Measurements from ENCODE around the gene TMEM205.
A peak's percentile ranks its signal among the peaks of the same experiment; 100 is the strongest.

TMEM205 gene

GRCh38 chr19:11378319-11379189, 32.5 kb upstream of the TMEM205 start:
- peaks cover 0 to 79% (median 67%) of the 10 kb centered on the region in 4 donors for H3K4me1 ChIP-seq
- peak; percentile 39 to 41 for TF ChIP-seq CTCF (IDR thresholded peaks at IDR 0.05)
- peak in 1 of 2 donors; percentile 77 for DNase-seq
- intact Hi-C loops (cut with DNase I; ENCODE audit: low total_unique reads): loop anchor here (10.0 kb wide), 2 partner anchors 66 to 84 kb away; partner anchors contain the start of gene TSPAN16
- H3K27ac ChIP-seq: peak overlapping the region; percentile 59 to 94
- peaks cover 0 to 21% of the 10 kb centered on the region in 2 donors for H3K27me3 ChIP-seq
- no peak overlapping the region for H3K4me3 ChIP-seq
- H3K9me3 ChIP-seq: no peaks in the 10 kb centered on the region
- peaks cover 0 to 7% (median 0%) of the 10 kb centered on the region in 3 donors for H3K36me3 ChIP-seq

GRCh38 chr19:11377756-11378155, 31.7 kb upstream of the TMEM205 start:
- intact Hi-C loops (cut with DNase I; ENCODE audit: low total_unique reads): loop anchor here (10.0 kb wide), 2 partner anchors 67 to 83 kb away; partner anchors contain the start of gene TSPAN16
- H3K9me3 ChIP-seq: no peaks in the 10 kb centered on the region
- peaks cover 0 to 7% (median 0%) of the 10 kb centered on the region in 3 donors for H3K36me3 ChIP-seq
- H3K27me3 ChIP-seq: peaks cover 0 to 13% of the 10 kb centered on the region in 2 donors
- peaks cover 0 to 71% (median 60%) of the 10 kb centered on the region in 4 donors for H3K4me1 ChIP-seq
- no peak for TF ChIP-seq CTCF (IDR thresholded peaks at IDR 0.05)
- DNase-seq: no peak
- H3K4me3 ChIP-seq: no peak overlapping the region
- H3K27ac ChIP-seq: peak overlapping the region; percentile 59 to 94

- peak overlapping the region; percentile 59 to 94 for H3K27ac ChIP-seq
These were observed 31.2 kb upstream of the TMEM205 start for GRCh38 chr19:11377237-11377636.

GRCh38 chr19:11375143-11375948, 29.3 kb upstream of the TMEM205 start:
- no peaks in the 10 kb centered on the region for H3K27me3 ChIP-seq
- H3K9me3 ChIP-seq: no peaks in the 10 kb centered on the region
- peaks cover 0 to 7% (median 0%) of the 10 kb centered on the region in 3 donors for H3K36me3 ChIP-seq
- no peak for TF ChIP-seq CTCF (IDR thresholded peaks at IDR 0.05)
- H3K4me3 ChIP-seq: peak overlapping the region; percentile 62 to 63
- intact Hi-C loops (cut with DNase I; ENCODE audit: low total_unique reads): loop anchor here (10.0 kb wide), 2 partner anchors 69 to 81 kb away; partner anchors contain the start of gene TSPAN16
- peaks cover 0 to 54% (median 44%) of the 10 kb centered on the region in 4 donors for H3K4me1 ChIP-seq
- peak overlapping the region; percentile 90 to 94 for H3K27ac ChIP-seq
- DNase-seq: peak; percentile 49 to 80

More at GRCh38 chr19:11377237-11377636, 31.2 kb upstream of the TMEM205 start:
- Histone ChIP-seq H3K4me1 (peaks cover 0 to 68% (median 58%) of the 10 kb centered on the region in 4 donors), H3K9me3 (no peaks in the 10 kb centered on the region), H3K36me3 (peaks cover 0 to 7% (median 0%) of the 10 kb centered on the region in 3 donors), H3K4me3 (no peak overlapping the region), H3K27me3 (peaks cover 0 to 7% of the 10 kb centered on the region in 2 donors)
- intact Hi-C loops (cut with DNase I; ENCODE audit: low total_unique reads): loop anchor here (10.0 kb wide), 2 partner anchors 68 to 82 kb away; partner anchors contain the start of gene TSPAN16
- no peak for TF ChIP-seq CTCF (IDR thresholded peaks at IDR 0.05)
- peak in 1 of 2 donors; percentile 63 for DNase-seq

Data from tibial artery (tissue), 4 donors.